ENCODE results near the gene DES. TPM values are rescaled to one million over a fixed set of nuclear protein-coding genes. Genes with fewer than 3 reads are reported as not detected.

The DES gene
- total and polyA plus RNA-seq, 9 of the 15 experiments (the other 6 are each of a cell fraction or from before 2014, with no cell fraction given) = 2.5 to 58.9 (median 21.9) TPM

DNA sequence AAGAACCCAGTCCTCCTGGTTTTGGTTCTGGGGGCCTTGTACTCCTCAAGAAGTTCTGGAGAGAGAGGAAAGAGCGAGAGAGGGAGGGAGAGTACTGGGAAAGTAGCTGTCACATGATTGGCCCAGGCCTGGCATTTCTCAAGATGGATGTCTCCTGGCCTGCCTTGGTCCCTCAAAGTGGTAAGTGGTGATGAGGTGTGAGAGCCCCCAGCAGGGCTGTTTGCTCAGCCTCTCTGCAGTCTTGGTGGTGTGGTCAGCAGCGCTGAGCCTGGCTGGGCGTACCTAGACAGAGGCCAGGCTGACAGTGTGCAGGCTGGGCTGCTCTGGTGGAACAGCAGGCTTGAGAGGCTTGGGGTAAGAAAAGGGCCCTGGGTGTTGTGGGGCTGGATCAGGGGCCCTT lies 19.0 kb downstream of the DES start (continued):
- TF ChIP-seq, protein P1, sequence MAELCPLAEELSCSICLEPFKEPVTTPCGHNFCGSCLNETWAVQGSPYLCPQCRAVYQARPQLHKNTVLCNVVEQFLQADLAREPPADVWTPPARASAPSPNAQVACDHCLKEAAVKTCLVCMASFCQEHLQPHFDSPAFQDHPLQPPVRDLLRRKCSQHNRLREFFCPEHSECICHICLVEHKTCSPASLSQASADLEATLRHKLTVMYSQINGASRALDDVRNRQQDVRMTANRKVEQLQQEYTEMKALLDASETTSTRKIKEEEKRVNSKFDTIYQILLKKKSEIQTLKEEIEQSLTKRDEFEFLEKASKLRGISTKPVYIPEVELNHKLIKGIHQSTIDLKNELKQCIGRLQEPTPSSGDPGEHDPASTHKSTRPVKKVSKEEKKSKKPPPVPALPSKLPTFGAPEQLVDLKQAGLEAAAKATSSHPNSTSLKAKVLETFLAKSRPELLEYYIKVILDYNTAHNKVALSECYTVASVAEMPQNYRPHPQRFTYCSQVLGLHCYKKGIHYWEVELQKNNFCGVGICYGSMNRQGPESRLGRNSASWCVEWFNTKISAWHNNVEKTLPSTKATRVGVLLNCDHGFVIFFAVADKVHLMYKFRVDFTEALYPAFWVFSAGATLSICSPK (IDR thresholded peaks at IDR 0.05; ENCODE audit: borderline replicate concordance) = no peak
- TF ChIP-seq, protein P2, sequence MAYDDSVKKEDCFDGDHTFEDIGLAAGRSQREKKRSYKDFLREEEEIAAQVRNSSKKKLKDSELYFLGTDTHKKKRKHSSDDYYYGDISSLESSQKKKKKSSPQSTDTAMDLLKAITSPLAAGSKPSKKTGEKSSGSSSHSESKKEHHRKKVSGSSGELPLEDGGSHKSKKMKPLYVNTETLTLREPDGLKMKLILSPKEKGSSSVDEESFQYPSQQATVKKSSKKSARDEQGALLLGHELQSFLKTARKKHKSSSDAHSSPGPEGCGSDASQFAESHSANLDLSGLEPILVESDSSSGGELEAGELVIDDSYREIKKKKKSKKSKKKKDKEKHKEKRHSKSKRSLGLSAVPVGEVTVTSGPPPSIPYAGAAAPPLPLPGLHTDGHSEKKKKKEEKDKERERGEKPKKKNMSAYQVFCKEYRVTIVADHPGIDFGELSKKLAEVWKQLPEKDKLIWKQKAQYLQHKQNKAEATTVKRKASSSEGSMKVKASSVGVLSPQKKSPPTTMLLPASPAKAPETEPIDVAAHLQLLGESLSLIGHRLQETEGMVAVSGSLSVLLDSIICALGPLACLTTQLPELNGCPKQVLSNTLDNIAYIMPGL (CRISPR knock-in tag; IDR thresholded peaks at IDR 0.05) = no peak
- no peak for TF ChIP-seq CCNT2 (IDR thresholded peaks at IDR 0.05; ENCODE audit: borderline replicate concordance, extremely low read depth, insufficient read length, low read depth, low read length)
- TF ChIP-seq, protein P3, sequence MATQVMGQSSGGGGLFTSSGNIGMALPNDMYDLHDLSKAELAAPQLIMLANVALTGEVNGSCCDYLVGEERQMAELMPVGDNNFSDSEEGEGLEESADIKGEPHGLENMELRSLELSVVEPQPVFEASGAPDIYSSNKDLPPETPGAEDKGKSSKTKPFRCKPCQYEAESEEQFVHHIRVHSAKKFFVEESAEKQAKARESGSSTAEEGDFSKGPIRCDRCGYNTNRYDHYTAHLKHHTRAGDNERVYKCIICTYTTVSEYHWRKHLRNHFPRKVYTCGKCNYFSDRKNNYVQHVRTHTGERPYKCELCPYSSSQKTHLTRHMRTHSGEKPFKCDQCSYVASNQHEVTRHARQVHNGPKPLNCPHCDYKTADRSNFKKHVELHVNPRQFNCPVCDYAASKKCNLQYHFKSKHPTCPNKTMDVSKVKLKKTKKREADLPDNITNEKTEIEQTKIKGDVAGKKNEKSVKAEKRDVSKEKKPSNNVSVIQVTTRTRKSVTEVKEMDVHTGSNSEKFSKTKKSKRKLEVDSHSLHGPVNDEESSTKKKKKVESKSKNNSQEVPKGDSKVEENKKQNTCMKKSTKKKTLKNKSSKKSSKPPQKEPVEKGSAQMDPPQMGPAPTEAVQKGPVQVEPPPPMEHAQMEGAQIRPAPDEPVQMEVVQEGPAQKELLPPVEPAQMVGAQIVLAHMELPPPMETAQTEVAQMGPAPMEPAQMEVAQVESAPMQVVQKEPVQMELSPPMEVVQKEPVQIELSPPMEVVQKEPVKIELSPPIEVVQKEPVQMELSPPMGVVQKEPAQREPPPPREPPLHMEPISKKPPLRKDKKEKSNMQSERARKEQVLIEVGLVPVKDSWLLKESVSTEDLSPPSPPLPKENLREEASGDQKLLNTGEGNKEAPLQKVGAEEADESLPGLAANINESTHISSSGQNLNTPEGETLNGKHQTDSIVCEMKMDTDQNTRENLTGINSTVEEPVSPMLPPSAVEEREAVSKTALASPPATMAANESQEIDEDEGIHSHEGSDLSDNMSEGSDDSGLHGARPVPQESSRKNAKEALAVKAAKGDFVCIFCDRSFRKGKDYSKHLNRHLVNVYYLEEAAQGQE (IDR thresholded peaks at IDR 0.05; ENCODE audit: borderline replicate concordance) = no peak
- TF ChIP-seq, protein P3 (CRISPR knock-in tag; IDR thresholded peaks at IDR 0.05; ENCODE audit: low read depth) = no peak

Data from K562 (cell line).